ENCODE results near the gene TRIM7. TPM values are rescaled to one million over a fixed set of nuclear protein-coding genes. Genes with fewer than 3 reads are reported as not detected.

The TRIM7 gene
- total and polyA plus RNA-seq, 9 of the 15 experiments (the other 6 are each of a cell fraction or from before 2014, with no cell fraction given), result 2.6 to 14.9 (median 8.9) TPM

DNA sequence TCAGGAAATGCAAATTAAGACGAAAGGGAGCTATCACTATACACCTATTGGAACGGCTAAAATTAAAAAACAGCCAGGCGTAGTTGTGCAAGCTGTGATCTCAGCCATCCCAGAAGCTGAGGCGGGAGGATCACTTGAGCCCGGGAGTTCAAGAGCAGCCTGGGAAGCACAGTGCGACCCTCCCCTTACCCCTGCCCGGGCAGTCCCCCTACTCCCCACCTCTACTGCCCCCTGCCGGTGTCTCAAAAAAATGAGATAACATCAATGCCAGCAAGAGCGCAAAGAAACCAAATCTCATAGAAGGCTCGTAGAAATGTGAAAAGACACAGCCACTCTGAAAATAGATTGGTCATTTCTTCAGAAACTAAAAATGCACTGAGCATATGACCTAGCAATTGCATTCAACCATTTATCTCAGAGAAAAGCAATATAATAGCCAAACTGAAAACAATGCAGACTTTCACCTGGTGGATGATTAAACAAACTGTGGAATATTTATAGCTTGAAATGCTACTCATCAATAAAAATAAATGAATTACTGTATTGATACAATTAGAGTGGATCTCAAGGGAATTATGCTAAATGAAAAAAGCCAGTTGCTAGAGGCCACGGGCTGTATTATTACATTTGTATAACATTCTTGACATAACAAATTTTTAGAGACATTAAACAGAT lies 37.0 kb downstream of the TRIM7 start (continued):
- TF ChIP-seq CHD7 (IDR thresholded peaks at IDR 0.05; ENCODE audit: low read depth, low read length), result no peak
- no peak for TF ChIP-seq HDAC6 (IDR thresholded peaks at IDR 0.05; ENCODE audit: low read depth, low read length)
- TF ChIP-seq CCNT2 (IDR thresholded peaks at IDR 0.05; ENCODE audit: borderline replicate concordance, extremely low read depth, insufficient read length, low read depth, low read length), result no peak
- peak; percentile 26; the same call in 1 of the 2 replicates for TF ChIP-seq CTBP1 (IDR thresholded peaks at IDR 0.05; ENCODE audit: borderline replicate concordance)
- no peak for TF ChIP-seq NFRKB (IDR thresholded peaks at IDR 0.05; ENCODE audit: low read depth)
